Left ventricle myocardium superior (tissue), 1 donor: ENCODE results near the gene CHN1. TPM values are rescaled to one million over a fixed set of nuclear protein-coding genes. Genes with fewer than 3 reads are reported as not detected.

Source experiments
- ATAC-seq: fragments of 200-7000 bp; cut with Tn5 transposase; one replicate; pipeline ENCODE4 v1.9.1; 2020; ENCODE audit warnings: mild to moderate bottlenecking, moderate library complexity
- DNase-seq: peaks from one replicate; pipeline ENCODE4 v3.0.0-alpha.2; 2020
- intact Hi-C: fragments of 100-400 bp; cut with micrococcal nuclease; formaldehyde crosslinking; loops from one replicate; pipeline ENCODE4 v1.11.0; 2022
- total RNA-seq: library from RNA; stranded (reverse); fragmentation: NEBNext Ultra II Directional; extraction: Animal tissue kit (Norgen Biotek cat#: 25700); gene quantifications from one replicate; pipeline ENCODE4 v1.2.1, GENCODE V29; 2021
- donor health status: DM: no; HTN: yes; CAD: no; lungs with severe emphysema.

CHN1 gene
- total RNA-seq, 1 donor from 2014 or later: 16.6 TPM

DNA sequence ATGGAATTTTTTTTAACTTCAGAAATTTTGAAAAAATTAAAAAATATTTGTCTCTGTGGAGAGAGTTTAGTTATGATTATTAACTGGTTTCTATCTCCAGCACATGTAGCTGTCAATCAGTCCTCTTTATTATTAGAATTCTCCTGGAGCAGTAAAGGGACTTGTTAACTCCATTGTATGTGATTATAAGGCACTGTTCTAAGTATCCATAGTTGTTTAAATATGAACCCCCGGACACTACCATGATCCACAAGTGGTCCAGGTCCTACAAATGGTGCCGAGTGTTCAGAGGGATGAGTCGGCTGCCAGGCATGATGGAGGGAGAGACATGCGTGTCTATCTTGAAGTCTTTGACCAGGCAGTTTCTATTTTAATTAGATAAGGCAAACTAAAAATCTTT lies 241.4 kb downstream of the CHN1 start:
- ATAC-seq (no peak), DNase-seq (no peak)
- intact Hi-C loops: no loop called here

DNA sequence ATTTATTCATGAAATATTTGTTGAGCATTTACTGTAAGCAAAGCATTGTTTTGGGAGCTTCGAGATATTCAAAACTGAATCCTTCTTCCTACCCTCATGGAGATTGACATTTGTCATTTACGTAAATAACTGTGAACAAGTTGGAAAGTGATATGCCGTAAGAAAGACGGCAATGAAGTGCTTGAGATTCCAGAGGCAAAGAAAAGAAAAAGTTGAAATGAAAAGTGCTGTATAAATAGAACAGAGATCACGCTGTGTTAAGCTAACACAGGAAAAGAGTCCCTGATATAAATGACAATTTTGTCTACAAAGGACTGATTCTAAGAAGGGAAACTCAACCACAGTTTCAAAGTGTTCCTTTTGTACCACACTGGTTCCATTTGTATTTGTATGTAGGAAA lies 242.7 kb downstream of the CHN1 start:
- DNase-seq (no peak), ATAC-seq (no peak)
- intact Hi-C loops: no loop called here

GRCh38 chr2:174761837-174762236 lies 243.3 kb downstream of the CHN1 start:
- no peak for ATAC-seq
- DNase-seq: no peak
- intact Hi-C loops: no loop called here

DNA sequence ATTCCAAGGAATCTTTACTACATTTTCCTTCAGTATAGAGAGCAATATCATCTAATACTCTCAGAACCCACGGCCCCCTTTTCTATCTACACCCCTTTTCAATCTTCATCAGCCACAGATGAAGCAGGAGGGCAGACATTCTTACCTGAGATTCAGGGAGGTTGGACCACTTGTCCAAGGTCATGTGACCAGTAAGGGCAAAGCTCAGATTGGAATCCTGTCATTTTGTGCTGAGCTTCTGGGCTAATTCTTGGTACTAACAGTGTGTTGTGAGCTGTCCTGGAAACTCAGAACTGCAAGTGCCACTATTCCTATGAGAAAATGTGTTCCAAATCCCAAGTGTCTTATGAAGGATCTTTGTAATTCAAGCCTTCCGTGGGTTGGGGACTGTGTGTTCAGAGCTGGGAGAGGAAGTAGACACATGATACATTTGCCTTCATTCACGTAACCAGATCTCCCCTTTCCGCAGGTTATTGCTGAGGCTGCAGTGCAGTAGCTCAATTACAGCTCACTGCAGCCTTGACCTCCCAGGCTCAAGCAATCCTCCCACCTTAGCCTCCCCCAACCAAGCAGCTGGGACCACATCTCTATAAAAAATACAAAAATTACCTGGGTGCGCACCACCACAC lies 244.2 kb downstream of the CHN1 start:
- DNase-seq: no peak
- intact Hi-C loops: no loop called here
- ATAC-seq: no peak

GRCh38 chr2:174759381-174760065 lies 245.7 kb downstream of the CHN1 start:
- no peak for ATAC-seq
- intact Hi-C loops: no loop called here
- no peak for DNase-seq

- intact Hi-C loops: no loop called here
- no peak for DNase-seq
- no peak for ATAC-seq
Observed at GRCh38 chr2:174756743-174757142, 248.4 kb downstream of the CHN1 start.

GRCh38 chr2:174753038-174753633 lies 252.0 kb downstream of the CHN1 start:
- DNase-seq (no peak), ATAC-seq (peak; percentile 73)
- intact Hi-C loops: no loop called here

DNA sequence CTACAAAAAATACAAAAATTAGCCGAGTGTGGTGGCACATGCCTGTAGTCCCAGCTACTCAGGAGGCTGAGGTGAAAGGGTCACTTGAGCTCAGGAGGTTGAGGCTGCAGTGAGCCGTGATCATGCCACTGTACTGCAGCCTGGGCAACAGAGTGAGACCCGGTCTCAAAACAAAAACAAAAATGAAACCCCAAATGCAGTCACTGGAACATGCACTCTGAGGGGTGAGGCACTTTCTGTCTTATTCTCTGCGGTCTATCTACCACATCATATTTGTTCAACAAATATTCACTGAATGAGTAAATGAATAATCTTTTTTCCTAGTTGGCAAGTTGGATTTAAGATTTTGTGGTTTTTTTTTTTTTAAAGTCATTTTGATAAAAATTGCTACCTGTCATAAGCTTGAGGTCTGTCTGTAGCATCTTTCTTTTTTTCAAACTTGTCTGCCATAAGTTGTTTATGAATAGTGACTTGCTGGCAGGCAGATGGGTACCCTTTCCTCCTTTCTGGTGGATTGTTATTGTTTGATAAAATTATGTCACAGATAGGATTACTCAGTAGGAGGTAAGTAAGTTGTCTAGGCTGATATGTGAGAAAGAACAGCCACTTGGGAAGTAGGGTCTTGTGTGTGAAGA lies 252.7 kb downstream of the CHN1 start:
- intact Hi-C loops: no loop called here
- no peak for ATAC-seq
- DNase-seq: no peak

DNA sequence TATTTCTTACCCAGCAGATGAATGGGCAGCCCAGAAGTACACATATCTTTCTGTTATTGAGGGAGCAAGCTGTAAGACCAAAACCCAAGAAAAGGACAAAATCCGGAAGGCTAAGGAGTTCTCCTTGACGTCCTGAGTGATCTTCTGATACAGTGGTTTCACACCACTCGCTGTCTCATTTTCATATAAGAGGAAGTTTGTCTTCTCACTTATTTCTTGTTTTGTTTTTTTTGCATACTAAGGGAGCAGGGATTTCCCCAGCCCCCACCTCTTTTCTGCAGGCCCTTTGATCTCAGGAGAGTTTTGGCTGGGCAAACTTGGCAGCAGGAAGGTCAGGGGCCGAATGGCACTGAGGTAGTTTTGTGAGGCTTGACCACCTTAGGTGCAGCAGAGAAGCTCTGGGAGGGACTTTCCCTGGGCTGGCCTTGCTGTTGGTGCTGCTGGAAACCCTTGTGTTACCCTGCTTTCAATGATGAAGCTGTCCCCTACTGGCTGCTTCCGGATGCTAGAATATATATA lies 254.2 kb downstream of the CHN1 start:
- no peak for ATAC-seq
- intact Hi-C loops: no loop called here
- DNase-seq: no peak

DNA sequence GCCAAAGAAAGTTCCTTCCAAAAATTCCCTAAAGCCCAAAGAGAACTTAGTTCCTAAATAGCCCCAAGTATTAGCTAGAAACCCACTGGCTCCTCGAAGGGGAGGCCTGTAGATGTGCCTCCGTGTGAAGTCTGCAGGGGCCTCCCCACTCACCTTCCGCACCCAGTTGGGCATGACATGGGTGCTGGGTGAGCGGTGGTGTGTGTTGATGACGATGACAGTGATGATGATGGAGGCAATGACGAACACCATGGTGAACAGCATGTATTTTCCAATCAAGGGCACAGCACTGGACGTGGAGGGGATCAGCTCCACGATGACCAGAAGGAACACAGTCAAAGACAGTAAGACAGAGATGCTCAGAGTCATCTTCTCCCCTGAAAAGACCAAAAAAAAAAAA lies 255.4 kb downstream of the CHN1 start:
- intact Hi-C loops: no loop called here
- ATAC-seq: no peak
- DNase-seq: no peak

GRCh38 chr2:174748948-174749347 lies 256.2 kb downstream of the CHN1 start:
- ATAC-seq: peak; percentile 72
- intact Hi-C loops: no loop called here

More at GRCh38 chr2:174748948-174749347, 256.2 kb downstream of the CHN1 start:
- peak; percentile 41 for DNase-seq

Other genes with a start within 250 kb of the CHN1 start
- gene CHRNA1, start 240.9 kb downstream of the CHN1 start, total RNA-seq: not detected
- gene ATF2, start 162.8 kb upstream of the CHN1 start, total RNA-seq: 24.1 TPM
- 1,234 TPM for gene ATP5MC3, start 176.3 kb upstream of the CHN1 start, total RNA-seq